ENCODE data around the gene CPSF6.
"Not testable (repeated sequence)": the region's sequence is repeated elsewhere in the genome, so short reads cannot be mapped to it uniquely, and the experiment has no call there.

The CPSF6 gene

GRCh38 chr12:69258655-69259054, 19.3 kb downstream of the CPSF6 start:
- DNase-seq = no peak

DNA sequence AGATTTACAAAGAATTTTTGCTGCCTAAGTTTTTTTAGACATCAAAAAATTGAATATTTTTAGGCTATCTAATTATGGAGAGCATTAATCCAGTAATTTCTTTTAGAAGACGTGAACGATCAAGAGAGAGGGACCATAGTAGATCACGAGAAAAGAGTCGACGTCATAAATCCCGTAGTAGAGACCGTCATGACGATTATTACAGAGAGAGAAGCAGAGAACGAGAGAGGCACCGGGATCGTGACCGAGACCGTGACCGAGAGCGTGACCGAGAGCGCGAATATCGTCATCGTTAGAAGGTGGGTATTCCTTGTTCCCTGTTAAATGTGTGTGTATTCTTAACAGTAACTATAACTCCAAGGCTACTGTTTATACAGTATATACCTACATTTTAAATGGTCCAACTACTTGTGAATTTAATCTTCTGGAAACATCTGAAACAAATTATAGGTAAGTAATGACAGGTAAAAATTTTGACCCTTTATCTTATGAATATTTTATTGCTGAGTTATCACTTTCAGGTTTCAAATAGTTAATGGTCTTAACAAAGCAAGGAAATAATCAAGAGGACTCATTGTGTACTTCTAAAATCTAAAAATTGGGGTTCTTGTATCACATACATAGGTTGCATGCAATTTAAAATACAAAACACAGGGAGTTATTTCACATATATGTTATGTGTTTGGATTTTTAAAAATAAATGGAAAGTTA, 23.1 kb downstream of the CPSF6 start:
- DNase-seq = no peak

GRCh38 chr12:69265205-69265604, 25.8 kb downstream of the CPSF6 start:
- DNase-seq = no peak

- not testable (repeated sequence) for DNase-seq
Observed at GRCh38 chr12:69265633-69266032, 26.3 kb downstream of the CPSF6 start.

DNA sequence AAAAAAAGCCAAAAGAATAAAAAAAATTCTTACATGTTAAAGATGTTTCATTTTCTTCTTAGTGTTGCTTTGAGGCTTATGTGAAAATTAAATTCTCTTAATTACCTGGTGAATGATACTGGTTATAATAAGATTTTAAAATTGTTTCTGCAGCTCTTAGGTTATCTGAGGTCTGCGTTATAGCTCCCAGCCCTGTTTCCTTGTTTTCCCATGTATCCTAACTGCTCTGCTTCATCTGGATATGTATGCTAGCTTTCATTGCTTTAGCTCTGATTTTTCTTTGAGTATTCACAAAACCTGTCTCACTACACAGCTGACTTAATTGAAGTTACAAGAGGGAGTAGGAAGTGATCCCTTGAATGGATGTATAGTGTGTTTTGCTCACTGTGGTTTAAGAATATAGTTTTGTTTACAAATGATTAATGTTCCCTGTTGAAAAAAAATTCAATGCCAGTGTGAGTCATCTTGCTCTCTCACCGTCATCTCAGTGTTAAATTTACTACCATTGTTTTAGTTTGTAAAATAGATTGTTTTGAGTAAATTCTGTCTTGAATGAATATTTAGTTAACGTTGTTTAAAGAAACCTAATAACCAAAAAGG, 26.8 kb downstream of the CPSF6 start:
- DNase-seq = no peak

DNA sequence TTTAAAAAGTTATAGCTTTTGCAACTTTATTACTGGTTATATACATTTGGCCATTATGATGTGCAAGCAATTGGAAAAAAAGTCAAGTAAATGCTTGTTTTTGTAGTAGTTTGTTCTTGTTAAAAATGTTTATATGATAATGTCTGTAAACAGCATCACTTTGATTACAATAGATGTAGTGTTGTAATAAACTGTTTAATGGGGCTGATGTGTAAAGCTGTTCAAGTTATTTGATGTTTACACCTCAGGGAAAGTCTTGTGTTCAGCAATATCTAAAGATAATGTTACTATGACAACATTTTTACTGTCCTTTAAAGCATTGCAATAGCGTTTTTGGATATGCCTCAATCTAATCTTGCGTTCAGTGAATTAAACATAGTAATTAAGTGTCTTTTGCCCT, 30.4 kb downstream of the CPSF6 start:
- DNase-seq = no peak

DNA sequence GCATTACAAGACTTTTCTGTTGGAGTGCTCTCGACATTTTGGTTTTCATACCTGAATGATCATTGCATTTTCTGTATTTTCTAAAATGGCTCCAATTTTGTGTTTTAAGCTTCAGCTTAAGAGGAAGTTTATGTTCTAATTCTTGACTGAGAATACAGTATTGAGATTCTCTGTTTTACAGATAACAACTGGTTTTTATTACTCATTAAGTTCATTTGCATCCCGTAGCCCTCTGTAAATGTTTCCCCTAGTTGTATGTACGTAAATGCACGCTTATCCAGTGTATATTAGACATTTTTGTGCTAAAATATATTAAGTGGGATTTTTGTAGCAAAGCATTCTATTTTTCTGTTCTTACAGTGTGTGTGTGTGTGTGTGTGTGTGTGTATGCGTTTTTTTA, 33.1 kb downstream of the CPSF6 start:
- no peak for DNase-seq

- DNase-seq = no peak
Observed at GRCh38 chr12:69274861-69275260, 35.5 kb downstream of the CPSF6 start.

DNA sequence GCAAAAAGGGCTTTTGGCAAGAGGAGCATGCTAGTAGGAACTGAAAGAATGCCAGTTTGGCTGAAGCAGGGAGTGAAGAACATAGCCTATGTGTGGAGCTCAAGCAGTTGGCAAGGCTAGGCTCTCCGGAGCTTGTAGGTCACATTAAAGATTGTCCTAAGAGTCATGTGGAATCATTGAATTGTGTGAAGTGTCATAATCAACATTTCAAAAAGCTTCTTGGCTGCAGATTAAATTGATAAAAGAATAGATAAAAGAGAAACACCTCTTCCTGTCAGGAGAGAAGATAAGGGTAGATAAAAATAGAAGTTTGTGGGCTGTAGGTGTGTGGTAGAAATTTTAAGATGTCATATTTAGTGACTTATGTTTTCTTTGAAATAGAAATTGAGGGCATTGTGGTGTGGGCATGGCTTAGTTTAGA, 36.1 kb downstream of the CPSF6 start:
- no peak for DNase-seq

- DNase-seq = no peak
Observed at GRCh38 chr12:69278814-69279782, 39.7 kb downstream of the CPSF6 start.

DNA sequence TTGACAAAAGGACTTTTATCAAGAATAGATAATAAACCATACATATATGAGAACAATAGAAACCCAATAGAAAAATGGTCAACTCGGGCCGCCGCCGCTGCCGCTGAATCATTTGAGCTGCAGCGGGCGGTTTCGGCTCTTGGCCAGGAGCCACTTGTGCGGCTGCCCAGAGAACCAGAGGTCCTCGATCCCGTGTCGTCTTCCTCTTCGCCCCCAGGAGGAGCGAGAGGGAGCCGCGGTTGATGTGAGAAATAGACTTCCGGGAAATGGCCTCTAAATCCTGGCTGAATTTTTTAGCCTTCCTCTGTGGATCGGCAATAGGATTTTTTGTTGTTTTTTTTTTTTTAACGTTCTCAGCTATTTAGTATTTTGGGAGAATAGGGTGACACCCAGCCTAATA, 44.8 kb downstream of the CPSF6 start:
- no peak for DNase-seq

GRCh38 chr12:69287556-69287955, 48.2 kb downstream of the CPSF6 start:
- DNase-seq = no peak

DNA sequence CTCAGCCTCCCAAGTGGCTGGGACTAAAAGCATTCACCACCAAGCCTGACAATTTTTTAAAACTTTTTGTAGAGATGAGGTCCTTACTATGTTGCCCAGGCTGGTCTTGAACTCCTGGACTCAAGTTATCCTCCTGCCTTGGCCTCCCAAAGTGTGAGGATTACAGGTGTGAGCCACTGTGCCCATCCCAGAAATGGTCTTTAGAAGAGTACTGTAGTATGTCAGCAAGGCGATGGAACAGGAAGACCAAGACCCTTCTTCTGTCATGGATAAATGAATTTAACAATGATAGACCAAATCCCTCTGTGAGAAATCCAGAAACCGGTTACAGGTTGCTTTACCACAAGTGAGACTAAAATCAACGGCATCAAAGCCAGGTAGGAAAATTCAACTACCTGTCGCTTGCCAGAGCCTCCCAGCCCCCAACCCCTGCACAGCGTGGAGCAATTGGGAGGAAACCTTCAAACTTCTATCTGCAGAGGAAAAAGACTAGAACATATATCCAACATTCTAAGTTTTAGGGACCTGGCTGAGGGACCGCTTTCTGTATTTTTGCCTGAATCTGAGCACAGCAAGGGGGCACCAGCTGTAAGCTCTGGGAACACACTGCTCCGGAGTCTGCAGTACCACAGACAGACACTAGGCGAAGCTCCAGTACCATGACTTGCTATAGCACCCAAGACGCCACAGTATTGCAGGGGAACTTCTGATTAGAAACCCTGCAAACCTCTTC, 51.3 kb downstream of the CPSF6 start:
- DNase-seq = peak; percentile 76 to 81

DNA sequence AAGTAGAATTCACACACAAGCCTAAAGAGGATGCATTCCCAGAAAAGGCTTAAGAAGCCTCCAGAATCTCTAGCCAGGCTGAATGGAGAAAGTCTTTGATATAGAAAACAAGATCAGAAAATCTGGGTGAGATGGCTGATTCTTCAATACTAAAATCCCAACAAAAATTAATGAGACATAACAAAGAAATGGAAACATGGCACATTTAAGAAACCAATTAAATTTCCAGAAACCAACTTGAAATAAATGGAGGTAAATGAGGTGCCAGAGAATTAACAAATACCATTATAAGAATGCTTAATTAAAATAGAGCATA, 51.9 kb downstream of the CPSF6 start:
- DNase-seq = no peak

GRCh38 chr12:69298133-69298532, 58.8 kb downstream of the CPSF6 start:
- no peak for DNase-seq

GRCh38 chr12:69298947-69299346, 59.6 kb downstream of the CPSF6 start:
- no peak for DNase-seq

DNA sequence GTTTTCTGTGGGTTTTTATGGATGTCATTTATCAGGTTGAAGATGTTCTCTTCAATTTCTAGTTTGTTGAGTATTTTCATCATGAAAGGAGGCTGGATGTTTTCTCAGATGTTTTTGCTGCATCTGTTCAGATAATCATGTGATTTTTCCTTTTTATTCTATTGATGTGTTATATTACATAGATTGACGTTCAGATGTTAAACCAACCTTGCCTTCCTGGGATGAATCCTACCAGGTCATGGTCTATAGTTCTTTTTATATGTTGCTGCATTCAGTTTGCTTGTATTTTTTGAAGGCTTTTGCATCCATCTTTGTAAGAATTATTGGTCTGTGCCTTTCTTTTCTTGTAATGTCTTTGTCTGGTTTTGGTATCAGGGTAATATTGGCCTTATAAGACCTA, 64.9 kb downstream of the CPSF6 start:
- DNase-seq = no peak

GRCh38 chr12:69309461-69309860, 70.1 kb downstream of the CPSF6 start:
- DNase-seq = no peak

DNA sequence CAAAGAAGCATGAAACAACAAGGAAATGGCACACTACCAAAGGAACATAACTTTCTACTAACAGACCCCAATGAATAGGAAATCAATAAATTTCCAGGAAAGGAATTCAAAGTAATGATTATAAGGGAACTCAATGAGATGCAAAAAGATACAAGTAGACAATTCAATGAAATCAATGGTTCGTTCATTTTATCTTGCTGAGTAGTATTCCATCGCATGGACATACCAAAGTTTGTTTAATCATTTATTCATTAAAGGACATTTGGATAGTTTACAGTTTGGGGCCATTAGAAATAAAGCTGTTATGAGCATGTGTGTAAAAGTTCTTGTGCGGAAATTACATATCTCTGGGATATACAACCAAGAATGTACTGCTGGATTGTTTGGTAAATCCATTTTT, 73.8 kb downstream of the CPSF6 start:
- DNase-seq = no peak

- not testable (repeated sequence) for DNase-seq
Observed at GRCh38 chr12:69316784-69317183, 77.4 kb downstream of the CPSF6 start.

GRCh38 chr12:69317233-69317632, 77.9 kb downstream of the CPSF6 start:
- DNase-seq = not testable (repeated sequence)

DNA sequence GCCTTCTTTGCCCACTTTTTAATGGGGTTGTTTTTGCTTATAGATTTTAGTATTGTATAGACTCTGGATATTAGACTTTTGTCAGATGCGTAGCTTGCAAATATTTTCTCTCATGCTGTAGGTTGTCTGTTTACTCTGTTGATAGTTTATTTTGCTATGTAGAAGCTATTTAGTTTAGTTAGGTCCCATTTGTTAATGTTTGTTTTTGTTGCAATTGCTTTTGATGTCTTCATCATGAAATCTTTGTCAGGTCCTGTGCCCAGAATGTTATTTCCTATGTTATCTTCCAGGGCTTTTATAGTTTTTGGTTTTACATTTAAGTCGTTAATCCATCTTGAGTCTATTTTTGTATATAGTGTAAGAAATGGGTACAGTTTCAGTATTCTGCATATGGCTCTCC, 78.9 kb downstream of the CPSF6 start:
- no peak for DNase-seq

DNA sequence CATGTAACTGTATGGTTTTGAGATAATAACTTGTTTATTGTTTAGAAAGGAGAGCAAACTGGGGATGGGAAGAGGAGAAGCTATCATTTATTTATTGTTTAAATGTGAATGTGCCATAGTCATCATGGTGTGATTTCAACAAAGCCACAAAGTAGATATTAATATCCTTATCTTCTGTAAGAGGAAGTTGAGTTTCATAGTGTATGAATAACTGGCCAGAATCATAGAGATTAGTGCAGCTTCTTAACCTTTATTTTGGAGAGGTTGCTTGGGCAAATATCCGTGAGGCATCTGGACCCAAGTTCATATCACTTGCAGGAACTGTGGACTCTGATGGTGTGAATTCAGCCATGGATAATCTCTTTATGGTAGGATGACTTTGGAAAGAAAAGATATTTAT, 82.0 kb downstream of the CPSF6 start:
- no peak for DNase-seq
